ENCODE data around the gene DTNB.
"Not testable (repeated sequence)": the region's sequence is repeated elsewhere in the genome, so short reads cannot be mapped to it uniquely, and the experiment has no call there.

DNA sequence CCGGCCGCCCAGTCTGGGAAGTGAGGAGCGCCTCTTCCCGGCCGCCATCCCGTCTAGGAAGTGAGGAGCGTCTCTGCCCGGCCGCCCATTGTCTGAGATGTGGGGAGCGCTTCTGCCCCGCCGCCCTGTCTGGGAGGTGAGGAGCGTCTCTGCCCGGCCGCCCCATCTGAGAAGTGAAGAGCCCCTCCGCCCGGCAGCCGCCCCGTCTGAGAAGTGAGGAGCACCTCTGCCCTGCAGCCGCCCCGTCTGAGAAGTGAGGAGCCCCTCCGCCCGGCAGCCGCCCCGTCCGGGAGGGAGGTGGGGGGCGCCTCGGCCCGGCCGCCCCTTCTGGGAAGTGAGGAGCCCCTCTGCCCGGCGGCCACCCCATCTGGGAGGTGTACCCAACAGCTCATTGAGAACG, 32.2 kb upstream of the DTNB start:
- TF ChIP-seq EZH2phosphoT487 (IDR thresholded peaks at IDR 0.05; ENCODE audit: low read depth, severe bottlenecking, unreplicated experiment) = not testable (repeated sequence)
- TF ChIP-seq, protein P1, sequence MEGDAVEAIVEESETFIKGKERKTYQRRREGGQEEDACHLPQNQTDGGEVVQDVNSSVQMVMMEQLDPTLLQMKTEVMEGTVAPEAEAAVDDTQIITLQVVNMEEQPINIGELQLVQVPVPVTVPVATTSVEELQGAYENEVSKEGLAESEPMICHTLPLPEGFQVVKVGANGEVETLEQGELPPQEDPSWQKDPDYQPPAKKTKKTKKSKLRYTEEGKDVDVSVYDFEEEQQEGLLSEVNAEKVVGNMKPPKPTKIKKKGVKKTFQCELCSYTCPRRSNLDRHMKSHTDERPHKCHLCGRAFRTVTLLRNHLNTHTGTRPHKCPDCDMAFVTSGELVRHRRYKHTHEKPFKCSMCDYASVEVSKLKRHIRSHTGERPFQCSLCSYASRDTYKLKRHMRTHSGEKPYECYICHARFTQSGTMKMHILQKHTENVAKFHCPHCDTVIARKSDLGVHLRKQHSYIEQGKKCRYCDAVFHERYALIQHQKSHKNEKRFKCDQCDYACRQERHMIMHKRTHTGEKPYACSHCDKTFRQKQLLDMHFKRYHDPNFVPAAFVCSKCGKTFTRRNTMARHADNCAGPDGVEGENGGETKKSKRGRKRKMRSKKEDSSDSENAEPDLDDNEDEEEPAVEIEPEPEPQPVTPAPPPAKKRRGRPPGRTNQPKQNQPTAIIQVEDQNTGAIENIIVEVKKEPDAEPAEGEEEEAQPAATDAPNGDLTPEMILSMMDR (IDR thresholded peaks at IDR 0.05; ENCODE audit: poor library complexity) = not testable (repeated sequence)
